GM18868 (cell line): ENCODE measurements around the gene HIVEP3.

ENCODE experiments used
- ATAC-seq: cut with Tn5 transposase; IDR thresholded peaks from one replicate; pipeline ENCODE4 v1.9.1; 2021; ENCODE audit warnings: mild to moderate bottlenecking, moderate library complexity; ENCODE audit not compliant: unreplicated experiment

The HIVEP3 gene

DNA sequence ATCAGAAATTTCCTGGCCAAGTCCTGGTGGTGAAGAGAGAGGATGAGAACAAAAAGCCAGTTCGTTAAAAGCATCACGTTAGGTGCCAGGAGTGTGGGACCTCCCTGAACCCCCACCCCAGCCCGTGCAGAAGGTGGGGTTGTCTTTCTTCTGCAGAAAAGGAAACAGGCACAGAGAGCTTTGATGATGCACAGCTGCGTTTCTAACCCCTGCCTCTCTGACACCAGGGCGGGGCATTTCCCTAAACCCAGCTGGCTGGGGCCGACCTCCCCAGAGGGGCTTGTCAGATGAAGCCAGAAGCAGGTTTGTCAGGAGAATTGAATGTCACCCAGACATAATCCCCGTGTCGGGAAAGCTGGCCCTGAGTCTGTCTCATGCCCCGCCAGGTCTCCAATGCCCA, 244.9 kb downstream of the HIVEP3 start:
- peak; percentile 59 for ATAC-seq

DNA sequence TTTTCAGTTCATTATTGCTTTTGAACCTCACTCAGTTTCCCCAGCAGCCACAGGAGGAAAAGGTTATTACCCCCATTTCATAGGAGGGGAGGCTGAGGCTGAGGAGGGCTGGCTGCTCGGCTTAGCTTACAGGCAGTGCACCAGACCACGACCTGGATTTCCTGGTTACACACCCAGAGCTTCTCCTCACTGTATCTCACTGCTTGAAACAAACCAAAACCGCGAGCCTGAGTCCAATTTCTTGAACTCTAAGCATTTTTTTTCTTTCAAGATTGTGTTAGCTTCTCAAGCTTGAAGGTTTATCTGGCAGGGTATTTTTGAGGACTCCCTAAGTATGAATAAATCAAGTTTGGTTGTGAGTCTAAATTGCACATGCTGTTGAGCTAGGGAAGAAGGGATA, 245.3 kb downstream of the HIVEP3 start:
- ATAC-seq, result peak; percentile 58

DNA sequence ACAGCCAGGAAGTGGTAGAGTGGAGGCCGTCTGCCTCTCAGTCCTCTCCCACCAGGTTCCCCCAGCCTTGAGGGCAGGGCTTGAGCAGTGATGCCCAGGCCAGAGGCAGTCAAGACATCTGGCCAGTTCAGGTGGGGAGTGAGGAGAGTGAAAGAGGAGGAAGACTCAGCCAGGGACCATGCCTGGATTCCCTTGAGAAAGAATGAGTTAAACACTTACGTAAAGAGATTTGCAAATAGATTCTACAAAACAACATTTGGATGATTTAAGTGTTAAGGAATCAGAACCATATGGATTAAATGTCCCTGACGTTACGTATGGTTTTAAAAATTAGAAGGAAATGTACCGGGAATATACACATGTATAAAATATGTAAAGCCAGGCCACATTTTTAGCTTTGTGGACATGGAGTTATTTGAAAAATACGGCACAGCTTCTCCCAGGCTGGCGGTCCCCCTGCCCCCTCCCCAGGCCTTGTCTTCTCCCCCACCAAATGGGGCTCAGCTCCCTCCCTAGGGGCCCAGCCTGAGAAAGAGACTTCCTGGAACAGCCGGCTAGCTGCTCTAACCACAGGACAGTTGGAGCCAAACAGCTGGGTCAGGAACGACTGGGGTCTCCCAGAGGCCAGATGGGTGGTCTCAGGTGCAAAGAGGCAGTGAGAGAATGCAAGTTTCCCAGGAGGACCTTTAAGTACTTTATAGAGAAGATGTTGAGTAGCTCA, 245.9 kb downstream of the HIVEP3 start:
- no peak for ATAC-seq

DNA sequence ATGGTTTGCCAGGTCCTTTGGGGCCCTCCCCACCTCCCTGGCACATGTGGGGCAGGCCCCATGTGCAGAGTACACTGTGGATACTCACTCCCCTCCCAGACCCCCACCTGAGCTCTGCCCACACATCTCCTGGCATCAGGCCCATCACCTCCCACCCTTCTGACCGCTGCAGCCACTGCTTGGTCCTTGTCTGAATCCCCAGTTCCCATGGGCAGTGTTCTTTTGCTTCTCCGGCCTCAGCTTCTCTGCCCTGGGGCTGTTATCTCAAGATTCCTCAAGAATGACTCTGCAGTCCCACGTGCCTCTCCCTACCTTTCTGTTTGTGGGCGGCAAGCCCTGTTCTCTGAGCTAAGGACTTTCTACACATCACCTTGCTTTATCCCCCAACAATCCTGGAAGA, 246.5 kb downstream of the HIVEP3 start:
- no peak for ATAC-seq

DNA sequence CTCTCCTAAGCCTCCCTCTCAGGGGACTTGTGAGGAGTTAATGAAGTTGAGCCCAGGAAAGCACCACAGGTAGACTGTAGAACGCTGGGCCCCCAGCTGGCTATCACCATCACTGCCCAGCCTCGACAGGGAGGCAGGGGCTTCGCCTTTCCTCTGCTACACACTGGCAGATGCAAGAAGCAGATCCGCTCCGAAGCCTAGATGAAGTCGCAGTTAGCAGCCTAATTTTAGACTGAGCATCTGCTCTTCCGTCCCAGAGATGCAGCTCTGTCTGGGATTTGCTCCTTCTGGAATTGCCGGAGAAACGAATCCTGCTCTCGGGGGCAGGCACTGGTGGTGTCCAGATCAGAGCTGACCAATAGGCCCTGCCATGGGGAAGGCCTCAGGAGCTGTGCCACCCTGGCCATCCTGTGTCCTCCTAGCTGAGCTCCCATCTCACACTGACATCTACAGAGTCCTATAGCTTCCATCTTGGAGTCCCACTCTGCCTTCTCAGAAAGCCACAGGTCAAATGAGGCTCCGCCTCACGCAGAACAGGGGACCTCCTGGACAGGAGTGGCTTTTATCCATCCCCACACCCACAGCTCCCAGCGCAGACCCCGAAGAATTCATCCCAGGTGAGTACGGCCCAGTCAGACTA, 247.5 kb downstream of the HIVEP3 start:
- ATAC-seq, result no peak

DNA sequence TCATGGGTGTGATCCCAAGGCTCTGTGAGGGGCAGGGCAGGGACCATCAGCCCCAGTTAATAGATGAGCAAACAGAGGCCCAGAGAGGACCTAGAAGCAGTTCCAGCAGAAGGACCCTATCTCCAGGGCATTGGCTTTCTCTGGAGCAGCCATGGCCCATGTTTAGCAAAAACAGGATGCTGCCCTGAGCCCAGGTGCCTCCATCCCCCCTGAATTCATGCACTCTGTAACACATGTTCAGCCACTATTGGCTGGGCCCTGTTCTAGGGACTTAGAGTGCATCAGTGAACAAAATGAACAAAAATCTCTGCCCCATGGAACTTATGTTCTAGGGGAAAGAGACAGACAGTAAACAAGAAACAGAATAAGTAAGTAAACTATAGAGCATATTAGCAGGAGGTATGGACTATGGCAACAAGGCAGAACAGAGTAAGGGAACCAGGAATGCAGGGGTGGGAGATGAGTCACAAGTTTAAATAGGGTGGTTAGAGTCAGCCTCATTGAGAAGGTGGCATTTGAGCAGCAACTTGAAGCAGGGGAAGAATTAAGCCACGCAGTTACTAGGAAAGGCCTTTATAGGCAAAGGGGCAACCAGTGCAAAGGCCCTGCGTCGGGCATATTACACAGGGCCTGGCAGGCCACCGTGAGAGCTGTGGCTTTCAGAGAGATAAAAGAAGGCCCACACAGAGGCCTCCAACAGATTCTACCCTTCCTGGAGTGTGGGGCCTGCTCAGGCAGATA, 248.3 kb downstream of the HIVEP3 start:
- ATAC-seq, result no peak

DNA sequence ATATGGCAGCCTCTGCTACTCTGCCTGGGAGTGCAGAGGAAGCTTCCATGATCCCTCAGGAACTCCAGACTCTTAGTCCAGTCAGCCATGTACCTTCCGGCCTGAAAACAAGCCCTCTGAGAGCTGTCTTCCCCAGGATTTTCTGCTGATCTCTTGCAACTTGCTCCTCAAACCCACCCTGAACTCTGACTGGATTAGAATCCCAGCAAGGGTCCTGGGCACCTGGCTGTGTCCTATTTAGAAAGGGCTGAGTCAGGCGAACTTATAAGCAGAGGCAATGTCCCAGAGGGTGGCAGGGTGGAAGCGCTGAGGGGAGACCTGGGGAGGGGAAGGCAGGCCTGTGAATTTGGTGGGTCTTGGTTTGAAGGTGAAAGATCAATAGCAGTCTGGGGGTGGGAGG, 249.8 kb downstream of the HIVEP3 start:
- no peak for ATAC-seq

DNA sequence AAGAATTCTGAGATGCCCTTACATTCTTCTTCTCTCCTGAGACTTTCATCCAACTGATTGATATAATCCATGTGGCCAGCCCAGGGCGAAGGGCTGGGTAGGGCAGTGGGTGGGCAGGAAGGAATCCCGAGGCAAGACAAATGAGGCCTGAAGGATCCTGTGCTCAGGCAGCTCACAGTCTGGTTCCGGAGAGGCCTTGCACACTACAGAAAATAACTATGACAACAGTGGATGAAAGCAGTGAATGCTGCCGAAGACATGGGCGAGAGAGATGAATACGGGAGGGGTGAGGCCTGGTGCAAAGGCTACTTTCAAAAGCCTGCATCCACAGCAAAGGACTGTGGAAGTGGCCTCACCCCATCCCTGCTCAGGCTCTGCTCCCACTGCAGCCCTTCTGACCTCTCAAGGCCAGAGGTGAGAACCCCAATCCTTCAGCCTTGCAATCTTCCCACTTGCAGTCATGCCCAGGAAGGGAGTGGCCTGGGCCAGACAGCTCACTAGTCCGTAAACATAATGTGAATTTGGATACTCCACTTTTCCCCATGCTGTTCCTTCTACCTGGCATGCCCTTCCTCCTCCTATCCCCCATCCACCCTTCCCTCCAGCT, 250.6 kb downstream of the HIVEP3 start:
- no peak for ATAC-seq

DNA sequence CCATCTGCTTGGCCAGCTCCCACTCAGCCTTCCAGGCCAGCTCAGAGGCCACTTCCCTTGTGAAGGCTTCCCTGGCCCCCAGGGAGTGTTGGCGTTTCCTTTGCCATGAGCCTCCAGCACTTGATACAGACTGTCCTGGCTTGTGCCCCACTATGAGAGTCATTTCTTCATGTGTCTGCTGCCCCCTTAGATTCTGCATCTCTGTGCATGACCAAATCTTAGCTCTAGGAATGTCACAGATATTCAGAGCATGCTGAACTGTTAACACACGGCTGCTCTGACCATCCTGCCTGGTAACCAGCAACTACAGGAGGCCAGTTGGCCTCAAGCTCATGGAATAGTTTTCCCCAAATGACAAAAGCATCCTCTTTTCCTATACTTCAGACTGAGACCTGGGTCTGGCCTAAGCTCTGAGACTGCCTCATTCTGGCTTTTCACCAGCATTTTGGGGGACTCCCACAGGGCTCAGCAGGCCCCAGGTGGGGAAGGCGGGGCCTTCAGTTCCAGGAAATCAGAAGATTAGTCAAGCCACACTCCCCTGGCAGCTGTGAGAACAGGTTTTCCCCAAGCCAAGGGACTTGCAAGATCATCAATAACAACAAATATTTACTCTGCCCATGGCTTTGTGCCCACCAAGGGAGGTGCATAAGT, 251.6 kb downstream of the HIVEP3 start:
- peak; percentile 65 for ATAC-seq

DNA sequence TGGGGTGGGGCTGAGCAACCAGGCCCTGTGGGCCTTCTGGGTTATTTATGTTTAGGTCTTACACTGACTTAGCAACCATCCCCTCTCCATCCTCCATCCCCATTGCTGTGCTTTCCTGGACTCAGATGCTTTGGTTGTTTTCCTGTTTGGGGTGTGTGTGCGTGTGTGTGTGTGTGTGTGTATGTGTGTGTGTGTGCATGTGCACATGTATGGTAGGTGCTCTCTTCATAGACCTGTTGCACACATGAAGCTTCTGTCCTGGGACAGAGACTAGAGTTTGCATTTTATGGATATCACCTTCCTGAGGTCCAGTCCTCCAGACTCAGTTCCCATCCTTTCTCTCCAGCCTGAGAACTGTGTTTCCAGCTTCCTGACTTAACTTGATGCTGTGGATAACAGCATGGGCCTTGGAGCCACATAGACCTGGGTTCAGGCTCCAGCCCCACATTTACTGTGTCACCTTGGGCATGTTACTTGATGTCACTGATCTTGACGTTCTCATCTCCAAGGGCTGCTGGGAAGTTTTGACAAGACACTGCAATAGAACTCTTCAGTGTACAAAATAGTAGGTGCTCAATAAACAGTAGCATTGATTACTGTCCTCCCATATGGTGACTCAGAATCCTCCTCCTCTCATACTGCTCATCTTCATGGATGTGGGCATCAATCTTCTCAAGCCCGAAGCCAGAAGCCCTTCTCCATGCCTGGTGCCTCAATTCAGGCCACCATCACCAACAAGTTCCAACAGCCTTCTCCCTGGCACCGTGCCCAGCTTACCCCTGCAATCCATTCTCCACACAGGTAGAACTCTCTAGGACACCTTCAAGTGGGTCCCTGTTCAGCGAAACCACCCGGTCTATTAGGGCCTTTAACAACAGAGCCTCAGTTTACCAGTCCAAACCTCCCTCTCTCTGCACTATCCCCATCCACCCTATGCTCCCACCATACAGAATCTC, 252.5 kb downstream of the HIVEP3 start:
- ATAC-seq, result no peak

DNA sequence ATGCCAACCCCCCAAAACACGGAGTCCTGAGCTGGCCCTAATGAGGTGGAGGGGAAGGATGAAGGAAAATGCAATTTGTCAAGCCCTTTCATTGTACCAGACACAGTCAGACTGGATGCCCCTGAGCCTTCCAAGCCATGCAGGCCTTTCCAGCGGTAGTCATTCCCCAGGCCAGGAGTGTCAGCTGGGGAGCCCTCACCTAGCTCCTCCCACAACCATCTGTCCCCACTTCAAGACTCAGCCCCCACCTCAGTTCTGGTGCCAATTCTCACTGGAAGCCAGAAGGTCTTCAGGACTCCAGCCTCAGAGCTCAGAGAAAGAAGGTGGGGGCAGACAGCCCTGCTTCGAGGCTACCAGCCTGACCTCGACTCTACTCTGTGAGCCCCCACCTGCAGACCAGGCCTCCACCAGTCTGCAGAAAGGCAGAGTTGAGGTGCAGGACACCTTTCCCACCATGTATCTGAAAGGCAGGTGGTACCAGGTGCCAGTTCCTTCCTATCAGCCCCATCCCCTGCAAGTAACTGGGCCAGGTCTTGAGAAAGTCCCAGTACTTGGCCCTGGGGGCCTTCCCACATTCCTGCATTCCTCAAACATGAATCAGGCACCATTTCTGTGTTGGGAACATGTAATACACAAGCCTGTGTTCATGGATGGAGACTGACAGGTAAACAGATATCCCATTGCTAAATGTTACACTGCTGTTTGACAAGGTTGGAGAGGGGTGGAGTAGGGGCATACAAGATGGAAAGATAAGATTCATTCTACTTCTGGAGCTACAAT, 253.7 kb downstream of the HIVEP3 start:
- ATAC-seq, result no peak

DNA sequence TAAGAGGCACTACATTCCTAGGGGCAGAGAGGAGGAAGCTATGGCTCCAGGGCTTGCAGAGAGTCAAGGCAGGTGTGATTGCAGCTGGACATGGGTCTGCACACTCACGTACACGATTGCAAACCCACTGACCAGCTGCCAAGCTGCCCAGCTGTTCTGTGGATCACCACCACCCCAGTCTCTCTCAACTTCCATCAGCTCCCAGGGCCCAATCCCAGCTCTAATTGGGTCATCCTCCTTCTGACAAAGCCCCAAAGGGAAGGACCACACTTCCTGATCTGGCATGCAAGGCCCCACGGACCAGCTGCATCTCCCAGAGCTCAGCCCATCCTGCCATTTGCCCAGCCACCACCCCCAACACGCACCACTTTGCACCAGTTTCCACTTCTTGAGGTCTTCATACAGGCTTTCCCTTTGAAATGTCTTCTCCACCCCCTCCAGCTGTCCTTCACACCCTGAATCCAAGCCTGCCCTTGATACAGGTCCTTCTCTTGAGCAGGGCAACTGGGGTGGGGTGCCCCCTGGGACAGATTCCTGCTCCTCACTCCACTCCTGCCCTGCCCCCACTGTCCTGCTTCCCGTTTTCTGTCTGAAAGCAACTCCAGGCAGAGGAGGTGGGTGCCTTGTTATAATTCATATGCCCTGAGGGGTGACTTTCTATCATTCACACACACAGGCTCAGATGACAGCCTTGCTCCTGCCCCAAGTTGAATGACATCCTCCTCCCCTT, 254.9 kb downstream of the HIVEP3 start:
- no peak for ATAC-seq

DNA sequence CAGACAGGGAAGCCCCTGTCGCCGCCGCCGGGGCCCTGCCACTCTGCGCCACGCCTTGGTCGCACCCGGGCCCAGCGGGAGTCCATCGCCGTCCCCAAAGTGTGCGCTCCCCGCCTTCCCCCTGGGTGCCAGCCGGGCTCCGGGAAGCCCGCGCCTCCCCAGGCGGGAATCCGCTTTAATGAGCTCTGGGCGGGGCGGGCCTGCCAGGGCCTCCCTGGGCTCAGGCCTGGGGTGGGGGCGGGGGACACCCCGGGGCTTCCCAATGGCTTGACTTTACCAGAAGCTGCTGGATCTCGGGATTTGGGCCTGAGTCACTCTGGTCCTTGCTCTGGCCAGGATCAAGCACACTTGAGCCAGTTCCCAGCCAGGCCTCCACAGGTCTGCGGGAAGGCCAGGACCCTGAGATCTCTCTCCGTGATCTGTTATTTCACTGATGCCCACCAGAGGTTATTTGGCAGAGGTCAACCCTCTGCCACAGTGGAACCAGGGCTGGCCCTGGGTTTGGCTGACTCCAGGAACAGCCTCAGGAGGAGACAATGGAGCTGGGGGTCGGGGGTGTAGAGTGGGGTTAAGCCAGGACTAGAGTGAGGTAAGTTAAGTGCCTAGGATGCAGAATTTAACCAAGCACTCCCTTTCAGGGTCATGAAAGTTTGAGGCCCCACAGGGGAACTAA, 255.8 kb downstream of the HIVEP3 start:
- peak; percentile 14 for ATAC-seq

DNA sequence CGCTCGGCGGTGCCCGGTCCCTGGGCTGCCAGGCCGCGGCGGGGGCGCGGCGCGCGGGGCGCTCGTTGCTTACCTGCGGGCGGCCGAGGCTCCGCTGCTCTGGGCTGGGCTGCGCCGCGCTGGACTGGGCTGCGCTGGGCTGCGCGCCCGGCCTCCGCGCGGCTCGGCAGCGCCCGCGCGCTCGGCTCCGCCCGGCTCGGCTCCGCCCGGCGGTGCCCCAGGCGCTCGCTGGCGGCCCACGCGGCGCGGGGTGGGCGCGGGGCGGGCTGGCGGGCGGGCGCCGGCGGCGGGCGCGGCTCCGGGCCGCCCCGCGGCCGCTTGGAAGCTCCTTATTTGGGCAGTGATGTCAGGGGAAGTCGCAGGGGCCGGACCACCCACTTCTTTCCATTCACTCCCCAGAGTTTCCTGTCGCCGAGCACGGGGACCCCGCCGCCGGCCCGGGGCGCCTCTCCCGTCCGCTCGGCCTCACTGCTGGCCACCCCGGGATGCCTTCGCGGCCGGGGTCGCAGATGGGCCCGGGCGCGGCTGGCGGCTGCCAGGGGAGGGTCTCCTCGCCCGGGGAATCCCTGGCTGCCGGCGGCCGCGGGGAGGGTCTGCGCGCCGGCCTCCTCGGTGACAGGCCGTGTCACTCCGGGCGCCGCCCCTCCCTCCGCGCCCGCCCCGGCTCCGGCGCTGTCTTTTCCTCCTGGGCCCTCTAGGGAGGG, 256.5 kb downstream of the HIVEP3 start:
- ATAC-seq, result peak; percentile 73

DNA sequence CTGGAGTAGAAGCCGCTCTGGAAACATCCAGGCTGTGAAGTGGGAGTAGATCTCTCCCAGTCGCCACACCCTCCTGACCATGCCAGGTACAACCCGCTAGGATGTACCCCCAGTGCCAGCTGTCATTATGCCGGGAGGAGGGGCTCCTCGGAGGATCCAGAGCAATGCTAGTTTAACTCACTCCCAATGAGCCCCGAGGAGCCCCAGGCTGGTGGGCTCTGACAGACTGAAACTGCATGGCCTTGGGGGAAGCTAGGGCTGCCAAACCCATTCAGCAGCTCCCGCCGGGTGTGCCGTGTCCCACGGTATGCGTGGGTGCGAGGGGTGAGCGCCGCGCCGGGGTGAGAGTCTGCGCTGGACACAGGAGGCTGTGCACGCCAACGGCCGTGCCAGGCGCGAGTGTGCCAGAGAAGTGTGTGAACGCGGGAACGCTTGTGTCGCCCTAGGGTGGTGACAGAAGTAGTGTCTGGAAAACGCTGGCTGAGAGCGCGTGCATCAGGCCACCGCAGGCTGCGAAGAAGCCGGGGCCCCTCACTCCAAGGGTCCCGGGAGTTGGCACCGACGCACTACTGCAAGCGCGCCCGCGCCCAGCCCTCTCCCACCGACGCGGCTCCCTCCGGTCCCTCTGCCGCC, 257.2 kb downstream of the HIVEP3 start:
- no peak for ATAC-seq

DNA sequence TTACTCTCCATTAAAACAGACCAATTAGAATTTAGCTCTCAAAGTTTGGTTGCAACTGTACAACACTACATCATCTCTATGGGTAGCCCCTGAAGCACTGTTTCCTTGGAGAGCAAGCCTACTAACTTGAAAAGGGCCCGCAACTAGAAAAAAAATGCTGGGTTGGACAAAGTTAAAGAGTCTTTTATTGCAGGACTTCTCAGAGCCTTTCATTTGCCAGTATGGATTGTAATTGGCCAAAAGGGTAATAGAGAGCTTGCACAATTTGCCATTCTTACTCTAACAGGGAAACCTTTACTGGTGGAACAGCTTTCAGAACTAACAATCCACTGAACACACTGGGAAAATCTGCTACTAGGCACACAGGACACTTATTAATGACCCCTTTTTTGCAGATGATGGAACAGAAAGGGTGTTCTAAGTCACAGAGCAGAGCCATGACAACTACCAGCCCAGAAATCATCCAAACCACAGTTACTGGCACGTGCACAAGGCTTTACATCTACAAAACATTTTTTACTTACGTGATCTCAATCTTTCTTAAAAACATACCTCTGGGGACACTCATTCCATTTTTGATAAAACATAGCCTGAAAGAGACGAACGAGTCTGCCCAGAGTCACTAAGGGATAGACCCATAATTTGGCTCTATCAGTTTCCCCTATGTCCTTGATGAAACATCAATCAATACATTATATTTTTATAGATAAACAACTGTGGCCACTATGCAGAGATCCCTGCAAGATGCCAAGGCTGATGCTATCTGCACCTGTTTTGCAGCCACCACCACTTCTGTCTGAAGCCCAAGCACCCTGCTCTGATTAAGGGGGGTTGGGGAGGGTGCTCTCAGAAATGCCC, 257.9 kb downstream of the HIVEP3 start:
- ATAC-seq, result no peak
